Uterus (tissue), 4 donors: ENCODE results near the gene TIGAR. TPM values are rescaled to one million over a fixed set of nuclear protein-coding genes. Genes with fewer than 3 reads are reported as not detected.

ENCODE experiments used
- DNase-seq, 2 donors: peaks; one replicate each; pipeline ENCODE4 v3.0.0-alpha.2; 2019 to 2020
- H3K27ac ChIP-seq, 2 donors: fragments of 200-600 bp; sonication (generic); 1 replicate in 1 of 2; 2 replicates in 1 of 2; pipeline ENCODE4 v1.5.1; 2016 to 2018
- H3K27me3 ChIP-seq, 2 donors: fragments of 200-600 bp; sonication (generic); one replicate each; pipeline ENCODE4 v1.5.1; 2018 to 2019; ENCODE audit warnings: control low read depth in 1 of 2
- H3K36me3 ChIP-seq, 2 donors: fragments of 200-600 bp; sonication (generic); one replicate each; pipeline ENCODE4 v1.5.1; 2019; ENCODE audit warnings: control low read depth in 1 of 2
- H3K4me1 ChIP-seq, 2 donors: fragments of 200-600 bp; sonication (generic); one replicate each; pipeline ENCODE4 v1.5.1; 2018 to 2019; ENCODE audit warnings: control low read depth in 1 of 2
- H3K4me3 ChIP-seq, 2 donors: fragments of 200-600 bp; sonication (generic); 1 replicate in 1 of 2; 2 replicates in 1 of 2; pipeline ENCODE4 v1.5.1; 2018 to 2019; ENCODE audit warnings: mild to moderate bottlenecking in 1 of 2
- H3K9me3 ChIP-seq, 2 donors: fragments of 200-600 bp; sonication (generic); one replicate each; pipeline ENCODE4 v1.5.1; 2019; ENCODE audit warnings: control low read depth in 1 of 2
- POLR2A ChIP-seq, 2 donors: fragments of 450-650 bp; IDR thresholded peaks; one replicate each; pipeline ENCODE4 v1.6.1; 2016; ENCODE audit warnings: antibody characterized with exemption in 2 of 2, mild to moderate bottlenecking in 1 of 2, moderate library complexity in 1 of 2
- intact Hi-C: fragments of 100-400 bp; cut with DNase I; formaldehyde crosslinking; loops from one replicate; pipeline ENCODE4 v1.15.1; 2023; ENCODE audit warnings: low total_unique reads
- total RNA-seq, 4 donors: library from RNA; depleted of rRNA in 3 of 4; stranded (reverse); fragments of >200 nt in 3 of 4; gene quantifications; one replicate each; pipeline versions ENCODE4 v1.1.0 to v1.2.4, GENCODE V29; 2014 to 2023
- TF ChIP-seq, protein P1 (sequence below), 4 experiments: fragments of 200-600 bp in 2 of 4; fragments of 450-650 bp in 2 of 4; sonication (generic) in 2 of 4; IDR thresholded peaks; one replicate each; pipeline ENCODE4 v1.5.1; 2016 to 2019; ENCODE audit warnings: antibody characterized with exemption in 4 of 4, mild to moderate bottlenecking in 2 of 4, moderate library complexity in 1 of 4
- donor health status: DM: yes; HTN: yes; CAD: no.

Gene TIGAR
- total RNA-seq, 4 donors from 2014 or later: 0.26 to 10.6 (median 2.3) TPM

DNA sequence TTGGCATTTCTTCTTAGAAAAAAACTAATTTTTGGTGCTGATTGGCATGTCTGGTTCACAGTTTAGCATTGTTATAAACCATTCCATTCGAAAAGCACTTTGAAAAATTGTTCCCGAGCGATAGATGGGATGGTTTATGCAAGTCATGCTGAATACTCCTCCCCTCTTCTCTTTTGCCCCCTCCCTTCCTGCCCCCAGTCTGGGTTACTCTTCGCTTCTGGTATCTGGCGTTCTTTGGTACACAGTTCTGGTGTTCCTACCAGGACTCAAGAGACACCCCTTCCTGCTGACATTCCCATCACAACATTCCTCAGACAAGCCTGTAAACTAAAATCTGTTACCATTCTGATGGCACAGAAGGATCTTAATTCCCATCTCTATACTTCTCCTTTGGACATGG is 20.1 kb upstream of the TIGAR start:
- intact Hi-C loops: no loop called here
- Histone ChIP-seq H3K4me1 (no peaks in the 10 kb centered on the region), H3K27me3 (no peaks in the 10 kb centered on the region), H3K4me3 (no peak overlapping the region), H3K36me3 (no peaks in the 10 kb centered on the region), H3K27ac (no peak overlapping the region), H3K9me3 (no peaks in the 10 kb centered on the region)
- TF ChIP-seq, protein P1, sequence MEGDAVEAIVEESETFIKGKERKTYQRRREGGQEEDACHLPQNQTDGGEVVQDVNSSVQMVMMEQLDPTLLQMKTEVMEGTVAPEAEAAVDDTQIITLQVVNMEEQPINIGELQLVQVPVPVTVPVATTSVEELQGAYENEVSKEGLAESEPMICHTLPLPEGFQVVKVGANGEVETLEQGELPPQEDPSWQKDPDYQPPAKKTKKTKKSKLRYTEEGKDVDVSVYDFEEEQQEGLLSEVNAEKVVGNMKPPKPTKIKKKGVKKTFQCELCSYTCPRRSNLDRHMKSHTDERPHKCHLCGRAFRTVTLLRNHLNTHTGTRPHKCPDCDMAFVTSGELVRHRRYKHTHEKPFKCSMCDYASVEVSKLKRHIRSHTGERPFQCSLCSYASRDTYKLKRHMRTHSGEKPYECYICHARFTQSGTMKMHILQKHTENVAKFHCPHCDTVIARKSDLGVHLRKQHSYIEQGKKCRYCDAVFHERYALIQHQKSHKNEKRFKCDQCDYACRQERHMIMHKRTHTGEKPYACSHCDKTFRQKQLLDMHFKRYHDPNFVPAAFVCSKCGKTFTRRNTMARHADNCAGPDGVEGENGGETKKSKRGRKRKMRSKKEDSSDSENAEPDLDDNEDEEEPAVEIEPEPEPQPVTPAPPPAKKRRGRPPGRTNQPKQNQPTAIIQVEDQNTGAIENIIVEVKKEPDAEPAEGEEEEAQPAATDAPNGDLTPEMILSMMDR (IDR thresholded peaks at IDR 0.05): no peak
- TF ChIP-seq POLR2A (IDR thresholded peaks at IDR 0.05): no peak
- DNase-seq: no peak

DNA sequence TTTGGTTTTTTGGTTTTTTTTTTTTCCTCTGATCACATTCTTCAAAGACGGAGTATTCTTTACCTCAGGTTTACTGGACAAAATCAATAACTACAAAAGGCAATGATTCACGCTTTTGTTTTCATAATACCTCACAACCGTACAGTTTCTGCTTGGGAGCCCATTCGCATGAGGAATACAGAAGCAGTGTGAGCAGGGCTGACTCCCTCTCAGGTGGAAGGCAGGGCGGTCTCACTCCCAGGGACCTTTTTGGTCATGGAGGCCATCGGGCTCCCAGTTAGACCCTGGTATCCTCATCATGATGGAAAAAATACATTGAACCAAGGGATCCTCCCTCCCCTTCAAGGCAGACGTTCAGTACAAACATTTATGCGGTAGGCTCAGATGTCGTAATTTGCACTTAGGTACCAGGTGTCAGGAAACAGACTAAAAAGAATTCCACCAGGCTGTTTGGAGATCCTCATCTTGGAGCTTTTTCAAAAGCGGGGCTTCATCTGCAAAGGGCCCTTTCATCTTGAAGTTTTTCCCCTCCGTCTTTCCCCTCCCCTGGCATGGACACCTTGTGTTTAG is 19.0 kb upstream of the TIGAR start:
- no peak overlapping the region for H3K4me3 ChIP-seq
- no peaks in the 10 kb centered on the region for H3K27me3 ChIP-seq
- TF ChIP-seq, protein P1 (IDR thresholded peaks at IDR 0.05): no peak
- TF ChIP-seq POLR2A (IDR thresholded peaks at IDR 0.05): no peak
- H3K9me3 ChIP-seq: no peaks in the 10 kb centered on the region
- no peak for DNase-seq
- intact Hi-C loops: no loop called here
- no peaks in the 10 kb centered on the region for H3K36me3 ChIP-seq
- H3K4me1 ChIP-seq: no peaks in the 10 kb centered on the region
- H3K27ac ChIP-seq: no peak overlapping the region

DNA sequence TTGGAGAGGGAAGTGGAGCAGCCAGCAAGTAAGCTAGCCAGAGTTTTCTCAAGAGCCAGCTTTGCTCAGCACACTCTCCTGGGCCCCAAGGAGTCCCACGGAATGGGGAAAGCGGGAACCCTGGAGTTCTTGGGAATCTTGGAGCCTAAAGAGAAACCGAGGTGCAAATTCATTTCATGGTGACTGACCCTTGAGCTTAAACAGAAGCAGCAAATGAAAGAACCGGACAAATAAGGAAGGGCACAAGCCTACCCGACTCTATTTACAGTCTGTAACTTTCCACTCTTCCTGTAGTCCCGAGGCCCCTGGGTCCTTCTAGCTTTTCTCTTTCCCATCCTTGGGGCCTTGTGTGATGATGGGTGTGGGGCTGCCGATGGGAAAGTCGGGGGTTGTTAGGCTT is 18.1 kb upstream of the TIGAR start:
- Histone ChIP-seq H3K4me3 (no peak overlapping the region), H3K36me3 (no peaks in the 10 kb centered on the region), H3K4me1 (no peaks in the 10 kb centered on the region), H3K9me3 (no peaks in the 10 kb centered on the region), H3K27me3 (no peaks in the 10 kb centered on the region), H3K27ac (no peak overlapping the region)
- TF ChIP-seq POLR2A (IDR thresholded peaks at IDR 0.05): no peak
- TF ChIP-seq, protein P1 (IDR thresholded peaks at IDR 0.05): no peak
- intact Hi-C loops: no loop called here
- no peak for DNase-seq

DNA sequence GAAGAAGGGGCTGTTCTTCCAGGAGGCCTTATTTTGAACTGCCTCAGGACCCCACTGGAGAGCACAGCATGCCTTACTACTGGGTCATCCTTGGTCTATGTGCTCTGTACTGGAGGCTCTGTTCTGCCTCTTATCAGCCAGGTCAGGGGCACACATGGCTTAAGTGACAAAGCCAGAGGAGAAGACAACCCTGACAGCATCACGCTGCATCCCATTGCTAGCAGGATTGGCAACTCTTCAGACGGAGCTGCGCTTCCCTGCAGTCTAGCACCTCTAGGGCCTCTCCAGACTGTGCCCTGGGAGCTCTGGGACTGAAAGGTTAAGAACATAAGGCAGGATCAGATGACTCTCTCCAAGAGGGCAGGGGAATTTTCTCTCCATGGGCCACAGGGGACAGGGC is 17.3 kb upstream of the TIGAR start:
- no peak for DNase-seq
- H3K36me3 ChIP-seq: no peaks in the 10 kb centered on the region
- intact Hi-C loops: no loop called here
- no peak overlapping the region for H3K4me3 ChIP-seq
- no peaks in the 10 kb centered on the region for H3K9me3 ChIP-seq
- H3K27me3 ChIP-seq: no peaks in the 10 kb centered on the region
- H3K4me1 ChIP-seq: no peaks in the 10 kb centered on the region
- TF ChIP-seq POLR2A (IDR thresholded peaks at IDR 0.05): no peak
- TF ChIP-seq, protein P1 (IDR thresholded peaks at IDR 0.05): no peak
- H3K27ac ChIP-seq: no peak overlapping the region

DNA sequence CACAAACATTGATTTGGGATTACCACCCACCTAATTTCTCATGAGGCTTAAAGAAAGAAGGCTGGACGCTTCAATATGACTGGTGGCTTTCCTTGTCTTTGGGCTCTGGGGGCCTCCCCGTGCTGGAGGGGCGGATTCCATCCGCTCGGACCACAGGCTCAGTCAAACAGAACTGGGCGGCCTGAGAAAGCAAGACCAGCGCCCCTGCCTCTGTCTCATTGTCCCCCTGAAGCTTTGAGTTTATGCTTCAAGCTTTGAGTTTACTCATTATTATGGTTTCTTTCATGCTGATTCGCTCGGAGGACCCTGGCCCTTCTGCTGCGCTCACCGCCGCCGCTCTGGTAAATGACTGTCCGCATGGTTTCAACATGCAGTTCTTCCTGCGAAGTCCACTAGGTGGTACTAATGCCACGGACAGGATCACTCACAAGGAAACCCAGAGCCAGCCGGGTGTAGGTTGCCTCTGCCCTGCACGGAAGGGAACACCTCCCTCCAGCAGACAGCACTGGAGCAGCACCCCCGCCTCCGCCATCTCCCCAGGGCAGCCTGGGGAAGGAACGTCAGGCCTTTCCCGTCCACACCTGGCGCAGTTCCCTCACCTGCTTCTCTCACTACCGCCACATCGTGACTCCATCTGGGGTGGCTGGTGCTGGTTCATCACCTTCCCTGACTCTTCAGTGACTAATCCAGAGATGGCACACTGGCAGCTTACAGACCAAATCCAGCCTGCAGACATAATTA is 13.2 kb upstream of the TIGAR start:
- Histone ChIP-seq H3K4me3 (no peak overlapping the region), H3K4me1 (no peaks in the 10 kb centered on the region), H3K27me3 (no peaks in the 10 kb centered on the region), H3K27ac (peak overlapping the region; percentile 42 to 62), H3K36me3 (no peaks in the 10 kb centered on the region), H3K9me3 (no peaks in the 10 kb centered on the region)
- TF ChIP-seq, protein P1 (IDR thresholded peaks at IDR 0.05): peak; percentile 54 to 81 (median 70)
- TF ChIP-seq POLR2A (IDR thresholded peaks at IDR 0.05): no peak
- intact Hi-C loops: no loop called here
- DNase-seq: peak; percentile 68 to 73
